Measurements from ENCODE around the gene EXOSC7. TPM values are rescaled to one million over a fixed set of nuclear protein-coding genes. Genes with fewer than 3 reads are reported as not detected.

EXOSC7 gene
- total RNA-seq, 5 donors from 2014 or later (not counting 1 experiment from before 2014, with no cell fraction given), result 27.7 to 44.3 (median 42.0) TPM

GRCh38 chr3:45016916-45017315 lies 40.9 kb downstream of the EXOSC7 start:
- H3K4me1 ChIP-seq (ENCODE audit: control insufficient read depth in 1 of 2, extremely low read depth in 1 of 2, insufficient read depth in 2 of 2, low read length in 2 of 2), result peaks cover 17% of the 10 kb centered on the region in 2 experiments
- H3K9me3 ChIP-seq, result no peaks in the 10 kb centered on the region
- H3K9me3 Mint-ChIP-seq, result no peaks in the 10 kb centered on the region
- ChIA-PET POLR2A (no interaction called here), CTCF (no interaction called here)
- peaks cover 4 to 14% of the 10 kb centered on the region in 2 donors for H3K36me3 ChIP-seq (ENCODE audit: control insufficient read depth in 2 of 2, extremely low read depth in 1 of 2, insufficient read depth in 1 of 2, low read length in 1 of 2)
- peaks cover 21 to 33% (median 28%) of the 10 kb centered on the region in 3 donors for H3K4me1 Mint-ChIP-seq
- DNase-seq, result no peak
- no peak overlapping the region for H3K27ac Mint-ChIP-seq
- no peak overlapping the region for H3K4me3 ChIP-seq (ENCODE audit: control insufficient read depth in 1 of 2, extremely low read depth in 1 of 2, low read length in 1 of 2)
- H3K27me3 ChIP-seq (replicated peaks in 1 of 2; ENCODE audit: control insufficient read depth in 2 of 2, extremely low read depth in 1 of 2, insufficient read depth in 2 of 2, low read length in 1 of 2), result no peaks in the 10 kb centered on the region
- no peak overlapping the region for H3K4me3 Mint-ChIP-seq
- peaks cover 30% of the 10 kb centered on the region for H3K36me3 Mint-ChIP-seq
- H3K27ac ChIP-seq (ENCODE audit: low read length), result no peak overlapping the region
- no CpG with 5 or more reads among the region's 2 CpGs for WGBS (ENCODE audit: insufficient coverage)
- no peak for ATAC-seq (replicated peaks in 1 of 4)
- no peaks in the 10 kb centered on the region for H3K27me3 Mint-ChIP-seq

- H3K9me3 ChIP-seq, result no peaks in the 10 kb centered on the region
- no peak overlapping the region for H3K27ac ChIP-seq (ENCODE audit: low read length)
- peaks cover 13 to 17% of the 10 kb centered on the region in 2 experiments for H3K4me1 ChIP-seq (ENCODE audit: control insufficient read depth in 1 of 2, extremely low read depth in 1 of 2, insufficient read depth in 2 of 2, low read length in 2 of 2)
- H3K27me3 ChIP-seq (replicated peaks in 1 of 2; ENCODE audit: control insufficient read depth in 2 of 2, extremely low read depth in 1 of 2, insufficient read depth in 2 of 2, low read length in 1 of 2), result no peaks in the 10 kb centered on the region
- POLR2A ChIA-PET, result no interaction called here
- WGBS (ENCODE audit: insufficient coverage), result 80% methylated on average over 1 of the region's 5 CpGs
- Mint-ChIP-seq H3K9me3 (no peaks in the 10 kb centered on the region), H3K4me1 (peaks cover 19 to 26% (median 24%) of the 10 kb centered on the region in 3 donors), H3K36me3 (peaks cover 23% of the 10 kb centered on the region), H3K27me3 (no peaks in the 10 kb centered on the region), H3K27ac (peak overlapping the region in 1 of 2 donors; percentile 52), H3K4me3 (no peak overlapping the region)
- H3K4me3 ChIP-seq (ENCODE audit: control insufficient read depth in 1 of 2, extremely low read depth in 1 of 2, low read length in 1 of 2), result no peak overlapping the region
- DNase-seq (no peak), ATAC-seq (replicated peaks in 1 of 4) (no peak)
- peaks cover 4 to 5% of the 10 kb centered on the region in 2 donors for H3K36me3 ChIP-seq (ENCODE audit: control insufficient read depth in 2 of 2, extremely low read depth in 1 of 2, insufficient read depth in 1 of 2, low read length in 1 of 2)
- CTCF ChIA-PET, result no interaction called here
These were observed 41.8 kb downstream of the EXOSC7 start for GRCh38 chr3:45017821-45018220.

- POLR2A ChIA-PET, result no interaction called here
- Mint-ChIP-seq H3K36me3 (peaks cover 11% of the 10 kb centered on the region), H3K4me1 (peaks cover 19 to 30% (median 25%) of the 10 kb centered on the region in 3 donors), H3K27me3 (no peaks in the 10 kb centered on the region), H3K4me3 (peak overlapping the region in 1 of 3 donors; percentile 7), H3K9me3 (no peaks in the 10 kb centered on the region), H3K27ac (peak overlapping the region; percentile 63 to 80)
- 8% methylated on average over 3 of the region's 8 CpGs for WGBS (ENCODE audit: insufficient coverage)
- DNase-seq (peak in 26 of 35 experiments; percentile 15 to 59 (median 31)), ATAC-seq (replicated peaks in 1 of 4) (peak; percentile 85 to 98 (median 92))
- Histone ChIP-seq H3K36me3 (ENCODE audit: control insufficient read depth in 2 of 2, extremely low read depth in 1 of 2, insufficient read depth in 1 of 2, low read length in 1 of 2) (no peaks in the 10 kb centered on the region), H3K4me1 (ENCODE audit: control insufficient read depth in 1 of 2, extremely low read depth in 1 of 2, insufficient read depth in 2 of 2, low read length in 2 of 2) (peaks cover 13 to 17% of the 10 kb centered on the region in 2 experiments), H3K27ac (ENCODE audit: low read length) (peak overlapping the region; percentile 10), H3K27me3 (replicated peaks in 1 of 2; ENCODE audit: control insufficient read depth in 2 of 2, extremely low read depth in 1 of 2, insufficient read depth in 2 of 2, low read length in 1 of 2) (no peaks in the 10 kb centered on the region), H3K9me3 (no peaks in the 10 kb centered on the region), H3K4me3 (ENCODE audit: control insufficient read depth in 1 of 2, extremely low read depth in 1 of 2, low read length in 1 of 2) (no peak overlapping the region)
- CTCF ChIA-PET, result interaction anchor here (0.6 kb wide), 2 partner anchors 15 to 191 kb away, joined by 3 to 4 read pairs; no protein-coding TSS in a partner anchor
These were observed 44.5 kb downstream of the EXOSC7 start for GRCh38 chr3:45020534-45020933.

- Mint-ChIP-seq H3K36me3 (peaks cover 6% of the 10 kb centered on the region), H3K27me3 (no peaks in the 10 kb centered on the region), H3K27ac (peak overlapping the region; percentile 23 to 63), H3K4me1 (peaks cover 19 to 32% (median 25%) of the 10 kb centered on the region in 3 donors), H3K9me3 (no peaks in the 10 kb centered on the region), H3K4me3 (peak overlapping the region in 1 of 3 donors; percentile 7)
- no peaks in the 10 kb centered on the region for H3K9me3 ChIP-seq
- H3K27me3 ChIP-seq (replicated peaks in 1 of 2; ENCODE audit: control insufficient read depth in 2 of 2, extremely low read depth in 1 of 2, insufficient read depth in 2 of 2, low read length in 1 of 2), result peaks cover 0 to 9% of the 10 kb centered on the region in 2 experiments
- POLR2A ChIA-PET, result interaction anchor here in 1 of 2 donors (0.5 kb wide), 1 partner anchor 45 kb away, joined by 4 read pairs; no protein-coding TSS in a partner anchor
- 87% methylated on average over 3 of the region's 12 CpGs for WGBS (ENCODE audit: insufficient coverage)
- DNase-seq, result no peak
- H3K4me1 ChIP-seq (ENCODE audit: control insufficient read depth in 1 of 2, extremely low read depth in 1 of 2, insufficient read depth in 2 of 2, low read length in 2 of 2), result peaks cover 13 to 17% of the 10 kb centered on the region in 2 experiments
- no peak for ATAC-seq (replicated peaks in 1 of 4)
- H3K27ac ChIP-seq (ENCODE audit: low read length), result no peak overlapping the region
- H3K36me3 ChIP-seq (ENCODE audit: control insufficient read depth in 2 of 2, extremely low read depth in 1 of 2, insufficient read depth in 1 of 2, low read length in 1 of 2), result no peaks in the 10 kb centered on the region
- H3K4me3 ChIP-seq (ENCODE audit: control insufficient read depth in 1 of 2, extremely low read depth in 1 of 2, low read length in 1 of 2), result no peak overlapping the region
- CTCF ChIA-PET, result no interaction called here
These were observed 45.7 kb downstream of the EXOSC7 start for GRCh38 chr3:45021524-45022297.

GRCh38 chr3:45023675-45024074 lies 47.6 kb downstream of the EXOSC7 start:
- Histone ChIP-seq H3K27ac (ENCODE audit: low read length) (no peak overlapping the region), H3K27me3 (replicated peaks in 1 of 2; ENCODE audit: control insufficient read depth in 2 of 2, extremely low read depth in 1 of 2, insufficient read depth in 2 of 2, low read length in 1 of 2) (peaks cover 0 to 21% of the 10 kb centered on the region in 2 experiments), H3K36me3 (ENCODE audit: control insufficient read depth in 2 of 2, extremely low read depth in 1 of 2, insufficient read depth in 1 of 2, low read length in 1 of 2) (no peaks in the 10 kb centered on the region), H3K9me3 (no peaks in the 10 kb centered on the region), H3K4me1 (ENCODE audit: control insufficient read depth in 1 of 2, extremely low read depth in 1 of 2, insufficient read depth in 2 of 2, low read length in 2 of 2) (peaks cover 13 to 15% of the 10 kb centered on the region in 2 experiments), H3K4me3 (ENCODE audit: control insufficient read depth in 1 of 2, extremely low read depth in 1 of 2, low read length in 1 of 2) (no peak overlapping the region)
- ChIA-PET POLR2A (no interaction called here), CTCF (no interaction called here)
- Mint-ChIP-seq H3K27ac (no peak overlapping the region), H3K4me1 (peaks cover 17 to 32% (median 23%) of the 10 kb centered on the region in 3 donors), H3K27me3 (peaks cover 0 to 4% of the 10 kb centered on the region in 2 donors), H3K36me3 (peaks cover under 1% of the 10 kb centered on the region), H3K4me3 (no peak overlapping the region), H3K9me3 (no peaks in the 10 kb centered on the region)
- no peak for DNase-seq
- no CpG with 5 or more reads among the region's 3 CpGs for WGBS (ENCODE audit: insufficient coverage)
- no peak for ATAC-seq (replicated peaks in 1 of 4)

GRCh38 chr3:45024542-45025255 lies 48.7 kb downstream of the EXOSC7 start:
- CTCF ChIA-PET, result no interaction called here
- no peak overlapping the region for H3K27ac Mint-ChIP-seq
- H3K4me1 Mint-ChIP-seq, result peaks cover 17 to 32% (median 20%) of the 10 kb centered on the region in 3 donors
- POLR2A ChIA-PET, result no interaction called here
- H3K27me3 Mint-ChIP-seq, result peaks cover 0 to 6% of the 10 kb centered on the region in 2 donors
- Histone ChIP-seq H3K27me3 (replicated peaks in 1 of 2; ENCODE audit: control insufficient read depth in 2 of 2, extremely low read depth in 1 of 2, insufficient read depth in 2 of 2, low read length in 1 of 2) (peaks cover 0 to 24% of the 10 kb centered on the region in 2 experiments), H3K9me3 (no peaks in the 10 kb centered on the region), H3K27ac (ENCODE audit: low read length) (no peak overlapping the region), H3K4me1 (ENCODE audit: control insufficient read depth in 1 of 2, extremely low read depth in 1 of 2, insufficient read depth in 2 of 2, low read length in 2 of 2) (peaks cover 13 to 15% of the 10 kb centered on the region in 2 experiments), H3K36me3 (ENCODE audit: control insufficient read depth in 2 of 2, extremely low read depth in 1 of 2, insufficient read depth in 1 of 2, low read length in 1 of 2) (no peaks in the 10 kb centered on the region), H3K4me3 (ENCODE audit: control insufficient read depth in 1 of 2, extremely low read depth in 1 of 2, low read length in 1 of 2) (no peak overlapping the region)
- no peak overlapping the region for H3K4me3 Mint-ChIP-seq
- no peaks in the 10 kb centered on the region for H3K9me3 Mint-ChIP-seq
- 94% methylated on average over 4 of the region's 6 CpGs for WGBS (ENCODE audit: insufficient coverage)
- H3K36me3 Mint-ChIP-seq, result no peaks in the 10 kb centered on the region
- DNase-seq, result no peak
- no peak for ATAC-seq (replicated peaks in 1 of 4)

Measured in T-cell (primary cell).